HEK293T (cell line): Measurements from ENCODE around the gene TPSB2.
"Not testable (repeated sequence)": the region's sequence is repeated elsewhere in the genome, so short reads cannot be mapped to it uniquely, and the experiment has no call there.

Experiments used
- CTCF ChIA-PET: fragments of 350-600 bp; formaldehyde crosslinking; extraction: SDS; loops from one replicate; lab custom pipeline; 2021; ENCODE audit warnings: antibody characterized with exemption, inconsistent platforms; lab: Yijun Ruan, JAX
- POLR2A ChIA-PET: fragments of 350-600 bp; formaldehyde crosslinking; extraction: SDS; loops from one replicate; lab custom pipeline; 2020; ENCODE audit warnings: antibody characterized with exemption, inconsistent platforms; lab: Yijun Ruan, JAX
- DNase-seq: peaks from one replicate; pipeline ENCODE4 v3.0.0; 2012; ENCODE audit warnings: mixed read lengths; ENCODE audit errors: extremely low spot score
- ARNT ChIP-seq: fragments of 450-650 bp; IDR thresholded peaks from 2 replicates; pipeline ENCODE4 v1.6.1; 2017; ENCODE audit warnings: mild to moderate bottlenecking
- BHLHE40 ChIP-seq: fragments of 450-650 bp; IDR thresholded peaks from 2 replicates; pipeline ENCODE4 v1.6.1; 2016; ENCODE audit warnings: mild to moderate bottlenecking, moderate library complexity, borderline replicate concordance
- CTBP1 ChIP-seq: fragments of 450-650 bp; IDR thresholded peaks from 2 replicates; pipeline ENCODE4 v1.6.1; 2016; ENCODE audit warnings: borderline replicate concordance
- ELF4 ChIP-seq: fragments of 450-650 bp; IDR thresholded peaks from 2 replicates; pipeline ENCODE4 v1.6.1; 2017; ENCODE audit warnings: antibody characterized with exemption
- FOXA1 ChIP-seq: fragments of 450-650 bp; IDR thresholded peaks from 2 replicates; pipeline ENCODE4 v1.6.1; 2016; ENCODE audit warnings: mild to moderate bottlenecking
- FOXK2 ChIP-seq: fragments of 450-650 bp; IDR thresholded peaks from 2 replicates; pipeline ENCODE4 v1.6.1; 2016; ENCODE audit warnings: mild to moderate bottlenecking
- FOXM1 ChIP-seq: fragments of 450-650 bp; IDR thresholded peaks from 2 replicates; pipeline ENCODE4 v1.6.1; 2017; ENCODE audit warnings: mild to moderate bottlenecking, borderline replicate concordance
- HDGF ChIP-seq: fragments of 450-650 bp; IDR thresholded peaks from 2 replicates; pipeline ENCODE4 v1.6.1; 2017; ENCODE audit warnings: antibody characterized with exemption, borderline replicate concordance
- L3MBTL2 ChIP-seq: fragments of 450-650 bp; conservative IDR thresholded peaks from 2 replicates; pipeline ENCODE4 v1.6.1; 2016; ENCODE audit warnings: mild to moderate bottlenecking
- LEF1 ChIP-seq: fragments of 450-650 bp; IDR thresholded peaks from 2 replicates; pipeline ENCODE4 v1.6.1; 2017; ENCODE audit warnings: mild to moderate bottlenecking, borderline replicate concordance
- NFRKB ChIP-seq: fragments of 450-650 bp; IDR thresholded peaks from 2 replicates; pipeline ENCODE4 v1.6.1; 2016; ENCODE audit warnings: mild to moderate bottlenecking, moderate library complexity
- SP1 ChIP-seq: fragments of 450-650 bp; IDR thresholded peaks from 2 replicates; pipeline ENCODE4 v1.6.1; 2017
- SUZ12 ChIP-seq: fragments of 450-650 bp; IDR thresholded peaks from 2 replicates; pipeline ENCODE4 v1.6.1; 2016; ENCODE audit warnings: mild to moderate bottlenecking
- TARDBP ChIP-seq: fragments of 450-650 bp; IDR thresholded peaks from 2 replicates; pipeline ENCODE4 v1.6.1; 2016
- ZNF384 ChIP-seq: fragments of 450-650 bp; IDR thresholded peaks from 2 replicates; pipeline ENCODE4 v1.6.1; 2016
- TF ChIP-seq, protein P1 (sequence below): fragments of 450-650 bp; IDR thresholded peaks from 2 replicates; pipeline ENCODE4 v1.6.1; 2016

Gene TPSB2

DNA sequence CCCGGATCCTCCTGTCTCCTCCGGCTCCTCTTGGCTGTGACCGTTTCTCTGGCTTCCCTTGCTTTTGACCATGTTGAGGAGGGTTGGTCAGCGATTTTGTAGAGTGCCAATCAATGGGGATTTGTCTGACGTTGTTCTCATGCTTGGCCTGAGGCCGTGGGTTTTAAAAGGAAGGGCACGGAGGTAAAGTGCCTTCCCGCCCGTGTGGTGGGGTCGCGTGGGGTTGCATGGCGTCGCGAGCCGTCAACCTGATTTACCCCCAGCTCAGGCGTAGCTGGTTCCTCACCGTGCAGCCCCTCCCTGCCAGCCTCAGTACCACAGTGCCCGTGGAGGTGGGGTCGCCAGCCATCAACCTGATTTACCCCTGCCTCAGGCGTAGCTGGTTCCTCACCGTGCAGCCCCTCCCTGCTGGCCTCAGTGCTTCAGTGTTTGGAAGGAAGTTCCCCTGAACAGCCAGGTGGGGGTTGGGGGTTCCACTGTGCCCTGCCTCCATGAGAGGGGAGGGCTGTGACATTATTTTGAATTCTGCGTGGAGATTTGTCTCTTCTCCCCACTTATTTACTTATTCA is 15.6 kb upstream of the TPSB2 start:
- POLR2A ChIA-PET, result no interaction called here
- CTCF ChIA-PET, result no interaction called here
- TF ChIP-seq BHLHE40, result no peak
- TF ChIP-seq, protein P1, sequence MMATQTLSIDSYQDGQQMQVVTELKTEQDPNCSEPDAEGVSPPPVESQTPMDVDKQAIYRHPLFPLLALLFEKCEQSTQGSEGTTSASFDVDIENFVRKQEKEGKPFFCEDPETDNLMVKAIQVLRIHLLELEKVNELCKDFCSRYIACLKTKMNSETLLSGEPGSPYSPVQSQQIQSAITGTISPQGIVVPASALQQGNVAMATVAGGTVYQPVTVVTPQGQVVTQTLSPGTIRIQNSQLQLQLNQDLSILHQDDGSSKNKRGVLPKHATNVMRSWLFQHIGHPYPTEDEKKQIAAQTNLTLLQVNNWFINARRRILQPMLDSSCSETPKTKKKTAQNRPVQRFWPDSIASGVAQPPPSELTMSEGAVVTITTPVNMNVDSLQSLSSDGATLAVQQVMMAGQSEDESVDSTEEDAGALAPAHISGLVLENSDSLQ, result no peak
- TF ChIP-seq L3MBTL2, result no peak
- no peak for TF ChIP-seq FOXK2
- TF ChIP-seq NFRKB, result no peak
- TF ChIP-seq HDGF, result no peak
- no peak for TF ChIP-seq SUZ12
- TF ChIP-seq TARDBP, result no peak
- no peak for TF ChIP-seq SP1
- no peak for TF ChIP-seq FOXA1
- TF ChIP-seq CTBP1, result no peak
- TF ChIP-seq FOXM1, result no peak
- no peak for TF ChIP-seq ELF4
- no peak for TF ChIP-seq LEF1
- no peak for TF ChIP-seq ARNT
- no peak for TF ChIP-seq ZNF384
- DNase-seq, result no peak

- no peak for DNase-seq
- no peak for TF ChIP-seq SUZ12
- CTCF ChIA-PET, result no interaction called here
- POLR2A ChIA-PET, result no interaction called here
Observed at GRCh38 chr16:1244881-1245280, 14.9 kb upstream of the TPSB2 start.

GRCh38 chr16:1243907-1244850 is 14.2 kb upstream of the TPSB2 start:
- DNase-seq, CTCF ChIA-PET, POLR2A ChIA-PET: not testable (repeated sequence)

- POLR2A ChIA-PET, DNase-seq, CTCF ChIA-PET: not testable (repeated sequence)
Observed at GRCh38 chr16:1243363-1243762, 13.4 kb upstream of the TPSB2 start.

- DNase-seq, POLR2A ChIA-PET, CTCF ChIA-PET: not testable (repeated sequence)
Observed at GRCh38 chr16:1241081-1241480, 11.1 kb upstream of the TPSB2 start.

DNA sequence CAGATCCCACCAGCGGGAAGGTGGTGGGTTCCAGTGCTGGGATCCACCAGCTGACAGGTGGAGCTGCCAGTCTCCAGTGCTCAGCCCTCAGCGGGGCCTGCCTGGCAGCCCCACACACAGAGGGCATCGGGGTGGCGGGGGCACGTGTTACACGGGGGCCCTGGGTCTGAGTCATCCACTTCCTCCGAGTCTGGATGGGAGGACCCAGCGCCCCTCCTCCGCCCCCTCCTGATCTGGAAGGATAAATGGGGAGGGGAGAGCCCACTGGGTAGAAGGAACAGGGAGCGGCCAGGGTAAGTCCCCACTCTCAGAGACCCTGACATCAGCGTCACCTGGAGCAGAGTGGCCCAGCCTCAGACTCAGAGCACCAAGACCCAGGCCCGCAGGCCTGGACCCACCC is 10.5 kb upstream of the TPSB2 start, which contains the start of gene TPSAB1:
TSS of gene TPSAB1 (plus strand) at position 270 of the 400 bp plus-strand sequence. CDS start 234 bp downstream, outside the sequence.
- CTCF ChIA-PET, DNase-seq, POLR2A ChIA-PET: not testable (repeated sequence)

DNA sequence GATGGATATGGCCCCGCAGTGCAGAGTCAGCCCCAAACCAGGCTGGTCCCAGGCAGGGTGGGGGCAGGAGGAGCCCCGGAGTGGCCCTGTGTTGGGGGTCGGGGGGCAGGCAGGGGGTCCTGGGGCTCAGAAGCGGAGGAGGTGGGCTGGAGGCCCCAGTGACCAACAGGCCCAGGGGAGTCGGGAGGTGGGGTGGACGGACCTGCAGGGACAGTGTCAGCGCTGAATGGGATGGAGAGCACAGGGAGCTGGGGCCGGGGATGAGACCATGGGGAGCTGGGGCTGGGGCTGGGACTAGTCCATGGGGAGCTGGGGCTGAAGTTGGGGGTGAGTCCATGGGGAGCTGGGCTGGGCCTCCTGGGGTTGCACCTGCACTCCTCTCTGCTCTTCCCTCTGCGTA is 9.6 kb upstream of the TPSB2 start:
- DNase-seq, POLR2A ChIA-PET, CTCF ChIA-PET: not testable (repeated sequence)

DNA sequence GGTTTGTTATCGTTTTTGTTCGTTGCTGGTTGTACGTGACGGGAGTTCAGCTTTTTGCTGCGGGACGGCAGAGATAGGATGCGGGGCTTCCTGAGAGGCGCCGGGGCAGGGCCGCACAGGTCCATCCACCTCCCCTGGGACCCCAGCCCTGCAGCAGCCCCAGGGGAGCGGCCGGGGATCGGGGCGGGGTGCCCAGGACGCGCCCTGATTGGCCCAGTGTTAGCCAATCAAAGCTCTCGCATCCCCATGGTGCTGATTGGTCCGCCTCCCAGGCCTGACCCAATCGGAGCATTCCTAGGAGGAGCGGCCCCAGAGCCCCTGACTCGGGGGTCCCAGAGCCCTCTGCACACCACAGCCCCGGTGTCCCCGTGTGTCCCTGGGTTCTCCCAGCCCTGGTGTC is 8.9 kb upstream of the TPSB2 start:
- POLR2A ChIA-PET, DNase-seq, CTCF ChIA-PET: not testable (repeated sequence)

GRCh38 chr16:1237990-1238389 is 8.0 kb upstream of the TPSB2 start:
- ChIA-PET CTCF (no interaction called here), POLR2A (no interaction called here)
- TF ChIP-seq TARDBP, result no peak
- no peak for DNase-seq

GRCh38 chr16:1236659-1237058 is 6.7 kb upstream of the TPSB2 start:
- POLR2A ChIA-PET, DNase-seq, CTCF ChIA-PET: not testable (repeated sequence)

DNA sequence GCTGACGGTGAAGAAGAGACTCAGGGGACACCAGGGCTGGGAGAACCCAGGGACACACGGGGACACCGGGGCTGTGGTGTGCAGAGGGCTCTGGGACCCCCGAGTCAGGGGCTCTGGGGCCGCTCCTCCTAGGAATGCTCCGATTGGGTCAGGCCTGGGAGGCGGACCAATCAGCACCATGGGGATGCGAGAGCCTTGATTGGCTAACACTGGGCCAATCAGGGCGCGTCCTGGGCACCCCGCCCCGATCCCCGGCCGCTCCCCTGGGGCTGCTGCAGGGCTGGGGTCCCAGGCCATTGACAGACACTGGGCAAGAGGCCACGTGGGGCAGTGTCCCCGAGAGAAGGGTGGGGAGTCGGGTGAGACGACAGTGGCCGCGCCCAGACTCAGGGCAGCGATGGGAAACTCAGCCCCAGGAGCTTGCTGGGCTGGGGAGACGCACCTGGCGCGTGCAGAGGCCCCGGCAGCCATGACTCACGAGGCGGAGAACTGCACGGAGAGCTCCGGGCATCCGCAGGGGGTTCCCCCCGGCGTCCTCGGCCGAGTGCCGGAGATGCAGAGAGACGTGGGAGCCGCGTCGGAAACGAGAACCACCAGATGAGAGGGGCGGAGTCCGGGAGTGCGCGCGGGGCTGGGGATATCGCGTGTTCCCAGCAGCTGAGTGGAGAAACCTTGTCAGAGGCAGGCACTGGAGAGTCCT is 2.2 kb upstream of the TPSB2 start:
- POLR2A ChIA-PET, CTCF ChIA-PET: not testable (repeated sequence)

DNA sequence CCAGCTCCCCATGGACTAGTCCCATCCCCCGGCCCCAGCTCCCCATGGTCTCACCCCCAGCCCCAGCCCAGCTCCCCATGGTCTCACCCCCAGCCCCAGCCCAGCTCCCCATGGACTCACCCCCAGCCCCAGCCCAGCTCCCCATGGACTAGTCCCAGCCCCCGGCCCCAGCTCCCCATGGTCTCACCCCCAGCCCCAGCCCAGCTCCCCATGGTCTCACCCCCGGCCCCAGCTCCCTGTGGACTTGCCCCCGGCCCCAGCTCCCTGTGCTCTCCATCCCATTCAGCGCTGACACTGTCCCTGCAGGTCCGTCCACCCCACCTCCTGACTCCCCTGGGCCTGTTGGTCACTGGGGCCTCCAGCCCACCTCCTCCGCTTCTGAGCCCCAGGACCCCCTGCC is 1.3 kb upstream of the TPSB2 start:
- DNase-seq, POLR2A ChIA-PET, CTCF ChIA-PET: not testable (repeated sequence)

More for the DNA sequence above, 2.2 kb upstream of the TPSB2 start:
- DNase-seq, result not testable (repeated sequence)

GRCh38 chr16:1230471-1231212 is 658 bp upstream of the TPSB2 start:
- CTCF ChIA-PET, POLR2A ChIA-PET, DNase-seq: not testable (repeated sequence)
